IMR-90 (cell line): ENCODE data around the gene TMEM161B. TPM values are rescaled to one million over a fixed set of nuclear protein-coding genes. Genes with fewer than 3 reads are reported as not detected.

Experiments
- ATAC-seq: fragments of 200-7000 bp; cut with Tn5 transposase; 2 replicates; pipeline ENCODE4 v1.9.1; 2020; ENCODE audit warnings: low read depth, mild to moderate bottlenecking, moderate library complexity
- BruUV-seq: library from RNA; stranded (reverse); fragments of 400-500 nt; replicated peaks from 2 replicates; lab custom pipeline; 2021; lab: Mats Ljungman, UMichigan
- CTCF ChIA-PET: fragments of 300-600 bp; formaldehyde crosslinking; extraction: SDS; loops from one replicate; lab custom pipeline; 2021; ENCODE audit warnings: antibody characterized with exemption; lab: Yijun Ruan, JAX
- POLR2A ChIA-PET: fragments of 300-600 bp; sonication (Branson Sonifier 250); formaldehyde crosslinking; loops from one replicate; lab custom pipeline; 2022; ENCODE audit warnings: antibody characterized with exemption; ENCODE audit not compliant: unreplicated experiment; lab: Charles Lee
- DNase-seq: peaks from one replicate; pipeline ENCODE4 v3.0.0; 2013
- H2AFZ ChIP-seq: replicated peaks from 2 replicates; pipeline ENCODE3; 2013; ENCODE audit warnings: low read length, mild to moderate bottlenecking; ENCODE audit not compliant: poor library complexity
- H2AK5ac ChIP-seq: 2 replicates; pipeline ENCODE4 v1.6.1; 2013; ENCODE audit warnings: low read depth, low read length, inconsistent platforms
- H2AK9ac ChIP-seq: replicated peaks from 2 replicates; pipeline ENCODE3; 2013; ENCODE audit warnings: mild to moderate bottlenecking, low read depth, low read length, moderate library complexity; ENCODE audit not compliant: poor library complexity
- H2BK120ac ChIP-seq: 2 replicates; pipeline ENCODE4 v1.6.1; 2013; ENCODE audit warnings: low read depth, low read length, inconsistent platforms
- H2BK15ac ChIP-seq: 3 replicates; pipeline ENCODE4 v1.6.1; 2013; ENCODE audit warnings: low read depth, low read length, inconsistent platforms
- H2BK20ac ChIP-seq: 2 replicates; pipeline ENCODE4 v1.6.1; 2013; ENCODE audit warnings: low read depth, mild to moderate bottlenecking, inconsistent platforms, low read length, moderate library complexity
- H2BK5ac ChIP-seq: 2 replicates; pipeline ENCODE4 v1.6.1; 2013; ENCODE audit warnings: mild to moderate bottlenecking, low read depth, low read length, inconsistent platforms; ENCODE audit not compliant: poor library complexity, severe bottlenecking
- H3K14ac ChIP-seq: replicated peaks from 2 replicates; pipeline ENCODE4 v1.6.1; 2013; ENCODE audit warnings: low read depth, low read length, inconsistent platforms
- H3K18ac ChIP-seq: 2 replicates; pipeline ENCODE4 v1.6.1; 2013; ENCODE audit warnings: low read depth, low read length, control low read depth
- H3K23ac ChIP-seq: 2 replicates; pipeline ENCODE4 v1.6.1; 2013; ENCODE audit warnings: low read depth, low read length, inconsistent platforms
- H3K27ac ChIP-seq: 2 replicates; pipeline ENCODE4 v1.5.1; 2013; ENCODE audit warnings: mild to moderate bottlenecking, control low read depth, low read length; ENCODE audit not compliant: insufficient read depth
- H3K27me3 ChIP-seq: 2 replicates; pipeline ENCODE4 v1.6.1; 2013; ENCODE audit warnings: low read length; ENCODE audit not compliant: control insufficient read depth, insufficient read depth
- H3K36me3 ChIP-seq: 2 replicates; pipeline ENCODE4 v1.6.1; 2013; ENCODE audit warnings: low read length, mixed read lengths; ENCODE audit not compliant: control insufficient read depth, insufficient read depth
- H3K4ac ChIP-seq: 2 replicates; pipeline ENCODE4 v1.6.1; 2013; ENCODE audit warnings: low read depth, low read length, inconsistent platforms
- H3K4me1 ChIP-seq: 2 replicates; pipeline ENCODE4 v1.6.1; 2013; ENCODE audit warnings: low read length, mixed read lengths; ENCODE audit not compliant: control insufficient read depth, insufficient read depth
- H3K4me2 ChIP-seq: 2 replicates; pipeline ENCODE4 v1.6.1; 2013; ENCODE audit warnings: low read depth, mild to moderate bottlenecking, control low read depth, low read length, moderate library complexity
- H3K4me3 ChIP-seq: 2 replicates; pipeline ENCODE4 v1.5.1; 2013; ENCODE audit warnings: low read depth, mild to moderate bottlenecking, control low read depth, low read length, moderate library complexity; ENCODE audit not compliant: insufficient read depth
- H3K56ac ChIP-seq: 2 replicates; pipeline ENCODE4 v1.6.1; 2013; ENCODE audit warnings: low read length, inconsistent platforms; ENCODE audit not compliant: insufficient read depth; ENCODE audit errors: extremely low read depth
- H3K79me1 ChIP-seq, 2 experiments: 2 replicates each; pipeline ENCODE4 v1.6.1; 2013; ENCODE audit warnings: low read length in 2 of 2, inconsistent platforms in 1 of 2, low read depth in 1 of 2
- H3K9ac ChIP-seq: 2 replicates; pipeline ENCODE4 v1.6.1; 2013; ENCODE audit warnings: low read depth, low read length, control low read depth
- H3K9me1 ChIP-seq: 2 replicates; pipeline ENCODE4 v1.6.1; 2013; ENCODE audit warnings: low read length, inconsistent platforms; ENCODE audit not compliant: insufficient read depth
- H3K9me3 ChIP-seq: 2 replicates; pipeline ENCODE4 v1.6.1; 2013; ENCODE audit warnings: low read length; ENCODE audit not compliant: control insufficient read depth, insufficient read depth
- H4K20me1 ChIP-seq: 2 replicates; pipeline ENCODE4 v1.6.1; 2013; ENCODE audit warnings: low read length, inconsistent platforms; ENCODE audit not compliant: insufficient read depth
- H4K5ac ChIP-seq: 2 replicates; pipeline ENCODE4 v1.6.1; 2013; ENCODE audit warnings: mild to moderate bottlenecking, low read depth, low read length, control low read depth
- H4K8ac ChIP-seq, 2 experiments: 2 replicates each; pipeline ENCODE4 v1.6.1; 2013; ENCODE audit warnings: low read depth in 2 of 2, low read length in 2 of 2, control low read depth in 1 of 2, inconsistent platforms in 1 of 2
- H4K91ac ChIP-seq: 2 replicates; pipeline ENCODE4 v1.6.1; 2013; ENCODE audit warnings: low read depth, low read length, inconsistent platforms; ENCODE audit not compliant: insufficient read depth
- CEBPB ChIP-seq: IDR thresholded peaks from 2 replicates; pipeline ENCODE4 v1.6.1; 2012; ENCODE audit warnings: low read depth, low read length, improper control_type of control experiment
- RAD21 ChIP-seq: IDR thresholded peaks from 2 replicates; pipeline ENCODE4 v1.6.1; 2012; ENCODE audit warnings: low read length, improper control_type of control experiment
- SMC3 ChIP-seq: fragments of 150-350 bp; IDR thresholded peaks from 2 replicates; pipeline ENCODE4 v1.6.1; 2016; ENCODE audit warnings: low read depth, mild to moderate bottlenecking, antibody characterized with exemption, low read length, moderate library complexity
- dilution Hi-C: fragments of 300-500 bp; cut with HindIII; formaldehyde crosslinking; loops from one replicate; pipeline ENCODE4 v1.14.3; 2018; ENCODE audit warnings: low sequenced_read_pairs; ENCODE audit not compliant: unreplicated experiment
- in situ Hi-C: fragments of 300-500 bp; cut with MboI; formaldehyde crosslinking; loops from 3 replicates; pipeline ENCODE4 v1.14.3; 2019; ENCODE audit warnings: low sequenced_read_pairs, inconsistent platforms, mixed read lengths
- intact Hi-C: fragments of 100-400 bp; cut with micrococcal nuclease; formaldehyde crosslinking; loops from 2 replicates; pipeline ENCODE4 v1.10.0; 2022
- polyA plus RNA-seq, 3 experiments: library from polyadenylated mRNA; depleted of rRNA; stranded (reverse); fragments of >200 nt; gene quantifications; 2 replicates each; pipeline ENCODE4 v1.2.3, GENCODE V29; 2012; ENCODE audit warnings: low replicate concordance in 1 of 3
- total RNA-seq: library from RNA; depleted of rRNA; stranded (reverse); fragments of >200 nt; gene quantifications from 2 replicates; pipeline ENCODE4 v1.2.3, GENCODE V29; 2012

TMEM161B gene
- total and polyA plus RNA-seq, 2 of the 4 experiments (the other 2 are of a cell fraction): 7.4 to 9.3 TPM

GRCh38 chr5:88195636-88196035 lies 73.0 kb downstream of the TMEM161B start:
- Histone ChIP-seq H3K27ac (no peak overlapping the region), H3K4ac (no peak overlapping the region), H2BK5ac (no peak overlapping the region), H2AK5ac (no peak overlapping the region), H2BK20ac (no peak overlapping the region), H3K9ac (no peak overlapping the region), H2AFZ (no peak overlapping the region), H4K91ac (no peak overlapping the region), H3K27me3 (no peaks in the 10 kb centered on the region), H3K4me2 (no peak overlapping the region), H3K9me1 (no peaks in the 10 kb centered on the region), H3K14ac (no peak overlapping the region), H3K23ac (no peak overlapping the region), H2BK15ac (no peak overlapping the region), H4K20me1 (no peaks in the 10 kb centered on the region), H4K5ac (no peak overlapping the region), H3K56ac (no peak overlapping the region), H3K79me1 (no peaks in the 10 kb centered on the region), H3K36me3 (peaks cover 5% of the 10 kb centered on the region; the same call in 1 of the 2 replicates), H3K18ac (no peak overlapping the region), H3K4me1 (no peaks in the 10 kb centered on the region), H3K4me3 (no peak overlapping the region), H3K9me3 (no peaks in the 10 kb centered on the region), H2BK120ac (no peak overlapping the region), H2AK9ac (no peak overlapping the region), H4K8ac (no peak overlapping the region)
- dilution Hi-C loops (no loop called here), intact Hi-C loops (no loop called here), in situ Hi-C loops (no loop called here)
- POLR2A ChIA-PET: no interaction called here
- no peak for TF ChIP-seq SMC3
- no peak for TF ChIP-seq CEBPB
- TF ChIP-seq RAD21: no peak
- BruUV-seq: no TSS peak
- ATAC-seq: no peak
- CTCF ChIA-PET: no interaction called here
- no peak for DNase-seq
